Lower leg skin (tissue), 4 donors: ENCODE measurements around the gene AKT2. TPM values are rescaled to one million over a fixed set of nuclear protein-coding genes. Genes with fewer than 3 reads are reported as not detected.

Experiments
- DNase-seq, 2 donors: peaks; one replicate each; pipeline ENCODE4 v3.0.0-alpha.2; 2019; ENCODE audit warnings: low spot score in 2 of 2
- H3K4me3 ChIP-seq: fragments of 200-600 bp; sonication (generic); 2 replicates; pipeline ENCODE4 v1.5.1; 2017; ENCODE audit warnings: mild to moderate bottlenecking, low read depth; ENCODE audit not compliant: poor library complexity, severe bottlenecking
- POLR2A ChIP-seq, 2 donors: fragments of 450-650 bp; IDR thresholded peaks; one replicate each; pipeline ENCODE4 v1.6.1; 2016 to 2017; ENCODE audit warnings: antibody characterized with exemption in 2 of 2, mild to moderate bottlenecking in 1 of 2, moderate library complexity in 1 of 2
- WGBS, 2 donors: methylation state at CpG; one replicate each; pipeline ENCODE4 v1.1.5; 2018; 5-methylcytosine and 5-hydroxymethylcytosine counted together
- intact Hi-C: fragments of 100-400 bp; cut with DNase I; formaldehyde crosslinking; loops from one replicate; pipeline ENCODE4 v1.15.0; 2023; ENCODE audit warnings: low total_unique reads
- total RNA-seq, 4 donors: library from RNA; depleted of rRNA; stranded (reverse); fragments of >200 nt; gene quantifications; one replicate each; pipeline ENCODE4 v1.1.0, GENCODE V29; 2016
- TF ChIP-seq, protein P1 (sequence below), 3 donors: fragments of 450-650 bp; IDR thresholded peaks; one replicate each; pipeline ENCODE4 v1.5.1; 2016; ENCODE audit warnings: antibody characterized with exemption in 3 of 3, mild to moderate bottlenecking in 3 of 3, moderate library complexity in 2 of 3

Gene AKT2
- total RNA-seq, 4 donors from 2014 or later: 71.1 to 129 (median 82.2) TPM

- intact Hi-C loops: no loop called here
- DNase-seq: no peak
- 89 to 92% methylated on average over 29 to 41 of the region's 50 CpGs for WGBS, 2 donors
- TF ChIP-seq POLR2A (IDR thresholded peaks at IDR 0.05): no peak
- TF ChIP-seq, protein P1, sequence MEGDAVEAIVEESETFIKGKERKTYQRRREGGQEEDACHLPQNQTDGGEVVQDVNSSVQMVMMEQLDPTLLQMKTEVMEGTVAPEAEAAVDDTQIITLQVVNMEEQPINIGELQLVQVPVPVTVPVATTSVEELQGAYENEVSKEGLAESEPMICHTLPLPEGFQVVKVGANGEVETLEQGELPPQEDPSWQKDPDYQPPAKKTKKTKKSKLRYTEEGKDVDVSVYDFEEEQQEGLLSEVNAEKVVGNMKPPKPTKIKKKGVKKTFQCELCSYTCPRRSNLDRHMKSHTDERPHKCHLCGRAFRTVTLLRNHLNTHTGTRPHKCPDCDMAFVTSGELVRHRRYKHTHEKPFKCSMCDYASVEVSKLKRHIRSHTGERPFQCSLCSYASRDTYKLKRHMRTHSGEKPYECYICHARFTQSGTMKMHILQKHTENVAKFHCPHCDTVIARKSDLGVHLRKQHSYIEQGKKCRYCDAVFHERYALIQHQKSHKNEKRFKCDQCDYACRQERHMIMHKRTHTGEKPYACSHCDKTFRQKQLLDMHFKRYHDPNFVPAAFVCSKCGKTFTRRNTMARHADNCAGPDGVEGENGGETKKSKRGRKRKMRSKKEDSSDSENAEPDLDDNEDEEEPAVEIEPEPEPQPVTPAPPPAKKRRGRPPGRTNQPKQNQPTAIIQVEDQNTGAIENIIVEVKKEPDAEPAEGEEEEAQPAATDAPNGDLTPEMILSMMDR (IDR thresholded peaks at IDR 0.05): no peak
- H3K4me3 ChIP-seq: no peak overlapping the region
These were observed 71.1 kb downstream of the AKT2 start for GRCh38 chr19:40213882-40214570.

GRCh38 chr19:40213251-40213829, 71.8 kb downstream of the AKT2 start:
- intact Hi-C loops: no loop called here
- TF ChIP-seq POLR2A (IDR thresholded peaks at IDR 0.05): no peak
- TF ChIP-seq, protein P1 (IDR thresholded peaks at IDR 0.05): no peak

DNA sequence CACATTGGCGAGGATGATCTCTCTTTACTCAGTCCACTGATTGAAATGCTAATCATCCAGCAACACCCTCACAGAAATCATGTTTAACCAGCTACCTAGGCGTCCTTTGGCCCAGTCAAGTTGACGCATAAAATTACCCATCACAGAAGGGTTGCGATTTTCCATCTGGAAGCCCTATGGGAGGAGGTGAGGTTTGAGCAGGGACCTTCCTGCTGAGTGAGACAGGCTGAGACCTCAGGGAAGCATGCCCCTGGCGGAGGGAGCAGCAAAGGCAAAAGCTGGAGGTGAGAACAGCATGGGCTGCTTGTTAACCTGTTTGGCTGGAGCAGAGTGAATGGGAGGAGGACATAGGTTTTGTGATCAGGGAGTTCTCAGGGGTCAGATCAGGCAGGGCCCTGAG, 74.3 kb downstream of the AKT2 start:
- WGBS, 2 donors: 89 to 95% methylated on average over 5 of the region's 5 CpGs
- DNase-seq: no peak
- intact Hi-C loops: no loop called here
- TF ChIP-seq POLR2A (IDR thresholded peaks at IDR 0.05): no peak
- TF ChIP-seq, protein P1 (IDR thresholded peaks at IDR 0.05): no peak
- H3K4me3 ChIP-seq: no peak overlapping the region

More at GRCh38 chr19:40213251-40213829, 71.8 kb downstream of the AKT2 start:
- no peak for DNase-seq
- H3K4me3 ChIP-seq: no peak overlapping the region
- 88 to 97% methylated on average over 51 to 53 of the region's 53 CpGs for WGBS, 2 donors

GRCh38 chr19:40208602-40209001, 76.5 kb downstream of the AKT2 start:
- no peak for DNase-seq
- no peak overlapping the region for H3K4me3 ChIP-seq
- WGBS, 2 donors: 94 to 96% methylated on average over 5 of the region's 5 CpGs
- intact Hi-C loops: no loop called here
- no peak for TF ChIP-seq POLR2A (IDR thresholded peaks at IDR 0.05)
- TF ChIP-seq, protein P1 (IDR thresholded peaks at IDR 0.05): no peak

GRCh38 chr19:40205760-40206159, 79.4 kb downstream of the AKT2 start:
- intact Hi-C loops: no loop called here
- WGBS, 2 donors: 97% methylated on average over 20 to 21 of the region's 21 CpGs

More at GRCh38 chr19:40205760-40206159, 79.4 kb downstream of the AKT2 start:
- TF ChIP-seq, protein P1 (IDR thresholded peaks at IDR 0.05): no peak
- H3K4me3 ChIP-seq: no peak overlapping the region
- DNase-seq: no peak
